Measurements from ENCODE around the gene CHRNA10.

The CHRNA10 gene

DNA sequence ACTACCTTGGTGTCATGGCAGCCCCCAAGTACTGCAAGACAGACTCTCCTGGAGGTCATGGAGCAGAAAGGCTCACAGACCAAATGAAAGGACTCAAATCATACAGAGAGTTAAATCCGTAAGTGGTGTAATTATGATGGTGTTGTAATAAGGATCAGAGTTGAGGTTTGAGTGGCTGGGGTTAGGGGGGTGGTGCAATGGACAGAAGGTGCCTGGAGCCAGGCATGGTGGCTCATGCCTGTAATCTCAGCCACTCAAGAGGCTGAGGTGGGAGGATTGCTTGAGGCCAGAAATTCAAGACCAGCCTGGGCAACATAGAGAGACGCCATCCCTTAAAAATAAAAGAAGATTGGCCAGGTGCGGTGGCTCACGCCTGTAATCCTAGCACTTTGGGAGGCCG, 48.1 kb downstream of the CHRNA10 start:
- Histone ChIP-seq H3K27ac (replicated peaks) (no peak overlapping the region), H3K27me3 (ENCODE audit: insufficient read depth, poor library complexity, severe bottlenecking) (no peaks in the 10 kb centered on the region), H3K4me3 (replicated peaks; ENCODE audit: insufficient read depth, low read length) (no peak overlapping the region)
- peak; percentile 37 to 51 for DNase-seq (ENCODE audit: low read depth in 1 of 2, low spot score in 1 of 2)
- TF ChIP-seq SPI1 (IDR thresholded peaks at IDR 0.05; ENCODE audit: borderline replicate concordance, low read depth) (no peak), GABPA (IDR thresholded peaks at IDR 0.05; ENCODE audit: low read depth) (no peak), POLR2AphosphoS5 (IDR thresholded peaks at IDR 0.05; ENCODE audit: low read depth) (no peak)
- TF ChIP-seq, protein P1, sequence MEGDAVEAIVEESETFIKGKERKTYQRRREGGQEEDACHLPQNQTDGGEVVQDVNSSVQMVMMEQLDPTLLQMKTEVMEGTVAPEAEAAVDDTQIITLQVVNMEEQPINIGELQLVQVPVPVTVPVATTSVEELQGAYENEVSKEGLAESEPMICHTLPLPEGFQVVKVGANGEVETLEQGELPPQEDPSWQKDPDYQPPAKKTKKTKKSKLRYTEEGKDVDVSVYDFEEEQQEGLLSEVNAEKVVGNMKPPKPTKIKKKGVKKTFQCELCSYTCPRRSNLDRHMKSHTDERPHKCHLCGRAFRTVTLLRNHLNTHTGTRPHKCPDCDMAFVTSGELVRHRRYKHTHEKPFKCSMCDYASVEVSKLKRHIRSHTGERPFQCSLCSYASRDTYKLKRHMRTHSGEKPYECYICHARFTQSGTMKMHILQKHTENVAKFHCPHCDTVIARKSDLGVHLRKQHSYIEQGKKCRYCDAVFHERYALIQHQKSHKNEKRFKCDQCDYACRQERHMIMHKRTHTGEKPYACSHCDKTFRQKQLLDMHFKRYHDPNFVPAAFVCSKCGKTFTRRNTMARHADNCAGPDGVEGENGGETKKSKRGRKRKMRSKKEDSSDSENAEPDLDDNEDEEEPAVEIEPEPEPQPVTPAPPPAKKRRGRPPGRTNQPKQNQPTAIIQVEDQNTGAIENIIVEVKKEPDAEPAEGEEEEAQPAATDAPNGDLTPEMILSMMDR (IDR thresholded peaks at IDR 0.05; ENCODE audit: insufficient read depth, low read length): no peak
- TF ChIP-seq, protein P2, sequence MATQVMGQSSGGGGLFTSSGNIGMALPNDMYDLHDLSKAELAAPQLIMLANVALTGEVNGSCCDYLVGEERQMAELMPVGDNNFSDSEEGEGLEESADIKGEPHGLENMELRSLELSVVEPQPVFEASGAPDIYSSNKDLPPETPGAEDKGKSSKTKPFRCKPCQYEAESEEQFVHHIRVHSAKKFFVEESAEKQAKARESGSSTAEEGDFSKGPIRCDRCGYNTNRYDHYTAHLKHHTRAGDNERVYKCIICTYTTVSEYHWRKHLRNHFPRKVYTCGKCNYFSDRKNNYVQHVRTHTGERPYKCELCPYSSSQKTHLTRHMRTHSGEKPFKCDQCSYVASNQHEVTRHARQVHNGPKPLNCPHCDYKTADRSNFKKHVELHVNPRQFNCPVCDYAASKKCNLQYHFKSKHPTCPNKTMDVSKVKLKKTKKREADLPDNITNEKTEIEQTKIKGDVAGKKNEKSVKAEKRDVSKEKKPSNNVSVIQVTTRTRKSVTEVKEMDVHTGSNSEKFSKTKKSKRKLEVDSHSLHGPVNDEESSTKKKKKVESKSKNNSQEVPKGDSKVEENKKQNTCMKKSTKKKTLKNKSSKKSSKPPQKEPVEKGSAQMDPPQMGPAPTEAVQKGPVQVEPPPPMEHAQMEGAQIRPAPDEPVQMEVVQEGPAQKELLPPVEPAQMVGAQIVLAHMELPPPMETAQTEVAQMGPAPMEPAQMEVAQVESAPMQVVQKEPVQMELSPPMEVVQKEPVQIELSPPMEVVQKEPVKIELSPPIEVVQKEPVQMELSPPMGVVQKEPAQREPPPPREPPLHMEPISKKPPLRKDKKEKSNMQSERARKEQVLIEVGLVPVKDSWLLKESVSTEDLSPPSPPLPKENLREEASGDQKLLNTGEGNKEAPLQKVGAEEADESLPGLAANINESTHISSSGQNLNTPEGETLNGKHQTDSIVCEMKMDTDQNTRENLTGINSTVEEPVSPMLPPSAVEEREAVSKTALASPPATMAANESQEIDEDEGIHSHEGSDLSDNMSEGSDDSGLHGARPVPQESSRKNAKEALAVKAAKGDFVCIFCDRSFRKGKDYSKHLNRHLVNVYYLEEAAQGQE (IDR thresholded peaks at IDR 0.05; ENCODE audit: insufficient replicate concordance, low read depth): no peak

DNA sequence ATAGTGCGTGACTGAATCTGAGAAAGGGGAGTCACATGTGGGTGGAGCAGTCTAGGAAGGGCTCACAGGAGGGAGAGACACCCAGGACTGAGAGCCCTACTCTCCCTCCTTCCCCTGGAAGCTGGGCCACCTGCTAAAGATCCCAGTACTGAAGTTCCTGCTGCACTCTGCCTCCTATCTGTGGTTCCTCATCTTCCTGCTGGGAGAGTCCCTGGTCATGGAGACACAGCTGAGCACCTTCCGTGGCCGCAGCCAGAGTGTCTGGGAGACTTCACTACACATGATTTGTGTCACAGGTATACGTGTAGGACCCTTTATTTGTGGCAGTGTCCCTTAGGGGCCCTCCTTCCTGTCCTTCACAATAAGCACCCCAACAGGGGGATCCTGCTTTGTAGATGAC, 48.7 kb downstream of the CHRNA10 start:
- TF ChIP-seq SPI1 (IDR thresholded peaks at IDR 0.05; ENCODE audit: borderline replicate concordance, low read depth) (no peak), POLR2AphosphoS5 (IDR thresholded peaks at IDR 0.05; ENCODE audit: low read depth) (no peak), GABPA (IDR thresholded peaks at IDR 0.05; ENCODE audit: low read depth) (no peak)
- TF ChIP-seq, protein P1 (IDR thresholded peaks at IDR 0.05; ENCODE audit: insufficient read depth, low read length): no peak
- TF ChIP-seq, protein P2 (IDR thresholded peaks at IDR 0.05; ENCODE audit: insufficient replicate concordance, low read depth): no peak
- H3K27me3 ChIP-seq (ENCODE audit: insufficient read depth, poor library complexity, severe bottlenecking): no peaks in the 10 kb centered on the region
- no peak overlapping the region for H3K4me3 ChIP-seq (replicated peaks; ENCODE audit: insufficient read depth, low read length)
- H3K27ac ChIP-seq (replicated peaks): no peak overlapping the region
- DNase-seq (ENCODE audit: low read depth in 1 of 2, low spot score in 1 of 2): no peak

DNA sequence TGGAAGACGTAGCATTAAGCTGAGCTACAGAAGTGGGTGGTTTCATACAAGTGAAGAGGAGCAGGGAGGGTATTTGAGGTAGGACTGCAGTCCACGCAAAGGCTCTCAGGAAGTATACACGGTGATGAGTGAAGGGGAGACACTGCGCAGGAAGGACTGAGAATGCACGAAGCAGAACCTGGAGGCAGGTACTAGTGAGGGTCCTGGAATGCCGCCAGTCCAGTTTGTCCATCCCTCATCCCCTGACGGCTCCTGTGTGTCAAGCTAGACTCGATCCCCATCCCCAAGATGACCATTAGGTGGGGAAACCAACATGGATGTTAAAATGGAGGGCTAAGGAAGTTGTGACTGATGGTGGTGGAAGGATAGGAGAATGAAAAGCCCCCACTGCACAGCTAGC, 53.2 kb downstream of the CHRNA10 start:
- Histone ChIP-seq H3K27me3 (ENCODE audit: insufficient read depth, poor library complexity, severe bottlenecking) (no peaks in the 10 kb centered on the region), H3K27ac (replicated peaks) (no peak overlapping the region), H3K4me3 (replicated peaks; ENCODE audit: insufficient read depth, low read length) (no peak overlapping the region)
- TF ChIP-seq, protein P2 (IDR thresholded peaks at IDR 0.05; ENCODE audit: insufficient replicate concordance, low read depth): no peak
- TF ChIP-seq, protein P1 (IDR thresholded peaks at IDR 0.05; ENCODE audit: insufficient read depth, low read length): no peak
- no peak for TF ChIP-seq SPI1 (IDR thresholded peaks at IDR 0.05; ENCODE audit: borderline replicate concordance, low read depth)
- TF ChIP-seq GABPA (IDR thresholded peaks at IDR 0.05; ENCODE audit: low read depth): no peak
- TF ChIP-seq POLR2AphosphoS5 (IDR thresholded peaks at IDR 0.05; ENCODE audit: low read depth): no peak
- no peak for DNase-seq (ENCODE audit: low read depth in 1 of 2, low spot score in 1 of 2)
